GM19324 (cell line): ENCODE data around the gene UBE2N.
"Not testable (repeated sequence)": the region's sequence is repeated elsewhere in the genome, so short reads cannot be mapped to it uniquely, and the experiment has no call there.

Experiments used
- ATAC-seq: cut with Tn5 transposase; IDR thresholded peaks from one replicate; pipeline ENCODE4 v1.9.1; 2021; ENCODE audit warnings: mild to moderate bottlenecking, moderate library complexity; ENCODE audit not compliant: unreplicated experiment, low FRiP score

The UBE2N gene

DNA sequence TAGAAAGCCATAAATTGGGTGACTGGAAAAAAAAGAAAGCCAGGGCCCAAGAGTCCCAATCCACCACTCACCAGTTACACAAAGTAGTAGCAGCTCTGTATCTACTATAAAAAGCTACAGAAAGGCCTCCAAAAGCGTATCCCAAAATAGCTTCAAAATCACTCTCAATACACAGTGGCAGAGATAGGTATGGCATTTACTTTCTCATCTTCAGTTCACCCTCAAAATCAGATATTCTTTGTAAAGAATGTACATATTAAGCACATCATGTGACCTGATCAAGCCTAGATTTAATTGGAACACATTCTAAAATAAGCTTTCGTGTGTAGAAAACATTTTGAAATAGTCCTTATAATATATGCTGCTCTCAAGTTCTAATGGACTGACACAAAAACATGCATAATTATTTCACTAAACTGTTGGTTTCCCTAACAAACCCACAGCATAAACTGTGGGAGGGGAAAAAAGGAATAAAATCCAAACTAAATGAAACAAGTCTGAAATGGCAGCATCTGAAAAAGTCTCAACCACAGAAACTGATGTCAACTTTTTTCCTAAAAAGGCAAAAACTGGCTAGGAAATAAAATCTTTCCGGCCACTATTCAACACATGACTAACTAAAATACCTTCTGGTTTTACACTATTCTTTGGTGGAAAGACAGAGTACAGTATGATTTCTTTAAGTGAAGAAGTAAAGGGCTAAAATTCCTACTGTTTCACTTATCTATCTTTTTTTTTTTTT lies 25.9 kb downstream of the UBE2N start:
- no peak for ATAC-seq

DNA sequence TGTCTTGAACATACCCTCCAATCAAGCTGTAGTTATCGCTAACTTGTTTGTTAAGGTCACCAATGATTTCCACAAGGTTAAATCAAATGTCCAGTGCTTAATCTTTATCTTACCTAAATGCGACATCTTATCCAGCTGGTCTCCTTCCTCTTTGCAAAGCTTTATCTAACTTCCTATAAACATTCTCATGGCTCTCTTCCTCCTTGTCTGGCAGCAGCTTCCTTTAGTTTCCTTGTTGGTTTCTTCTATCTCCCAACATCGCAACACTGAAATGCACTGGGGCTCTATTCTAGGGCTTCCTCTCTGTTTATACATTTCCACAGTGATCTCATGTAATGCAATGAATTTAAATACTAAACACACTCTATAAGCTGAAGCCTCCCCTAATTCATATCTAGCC lies 28.7 kb downstream of the UBE2N start:
- no peak for ATAC-seq

DNA sequence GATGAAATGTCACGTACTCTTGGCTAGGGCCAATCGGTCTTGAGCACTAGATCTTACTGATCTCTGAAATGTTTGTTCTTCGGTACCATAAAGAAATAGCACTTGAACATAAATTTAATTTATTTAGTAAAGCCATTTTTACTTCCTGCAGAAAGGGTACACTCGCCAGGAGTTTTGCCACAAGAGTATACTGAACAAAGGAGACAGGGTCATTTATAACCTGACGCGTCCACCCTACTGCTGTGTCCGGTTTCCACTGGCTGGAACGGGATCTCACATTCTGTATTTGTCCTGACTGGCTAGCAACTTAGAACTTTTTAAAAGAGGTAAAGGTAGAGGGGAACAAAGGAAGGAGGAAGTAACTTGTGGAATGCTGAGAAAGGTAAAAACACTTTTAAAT lies 29.4 kb downstream of the UBE2N start:
- not testable (repeated sequence) for ATAC-seq

DNA sequence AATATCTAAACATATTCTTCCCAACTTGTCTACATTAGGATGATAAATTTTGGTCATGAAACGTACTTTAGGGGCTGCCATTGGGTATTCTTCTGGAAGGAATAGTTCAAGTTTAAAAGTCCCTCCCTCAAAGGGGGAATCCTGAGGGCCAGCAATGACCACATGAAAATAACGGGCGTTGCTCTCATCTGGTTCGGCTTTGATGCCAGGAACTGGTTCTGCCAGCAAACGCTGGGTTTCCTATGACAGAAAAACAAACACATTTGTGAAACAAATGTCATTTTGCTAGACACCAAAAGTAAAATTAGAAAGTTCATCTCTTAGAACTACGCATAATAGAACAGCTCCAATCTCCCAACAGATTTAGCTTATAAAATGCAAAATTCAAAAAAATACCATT lies 30.7 kb downstream of the UBE2N start:
- ATAC-seq, result not testable (repeated sequence)

DNA sequence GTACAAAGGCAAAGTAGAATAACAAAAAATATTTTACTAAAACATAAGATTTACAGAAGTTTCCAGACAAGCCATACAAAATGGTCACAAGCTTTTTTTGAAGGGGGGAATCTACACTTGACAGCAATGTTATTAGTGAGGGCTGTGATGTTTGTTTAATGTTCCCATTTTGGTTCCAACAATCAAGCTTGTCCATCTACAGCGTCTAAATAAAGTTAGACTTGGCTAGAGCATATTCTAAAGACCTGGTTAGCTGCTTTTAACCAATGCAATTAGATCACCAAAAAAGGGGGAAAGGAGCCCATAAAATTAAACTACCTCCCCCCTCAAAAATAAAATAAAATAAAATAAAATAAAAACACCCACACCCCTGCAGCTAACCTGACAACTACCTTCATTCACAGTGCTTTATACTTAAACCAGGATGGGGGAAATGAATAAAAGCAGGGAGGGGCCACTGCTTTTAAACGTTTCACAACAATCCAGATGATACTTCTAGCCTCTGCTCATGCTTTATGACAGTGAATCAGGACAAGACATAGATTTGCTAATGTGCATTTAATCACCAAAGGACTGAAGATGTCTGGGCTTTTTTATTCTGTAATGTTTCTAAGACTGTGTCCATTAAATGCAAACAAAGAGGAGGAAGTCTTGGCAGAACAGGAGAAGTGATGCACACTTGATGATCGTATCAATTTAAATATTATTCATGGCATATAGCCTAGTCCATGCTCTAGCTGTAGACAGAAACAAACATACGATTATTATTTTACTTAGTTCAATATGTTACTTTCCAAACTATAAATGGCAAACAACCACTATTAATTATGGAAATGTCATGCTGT lies 32.2 kb downstream of the UBE2N start:
- not testable (repeated sequence) for ATAC-seq

DNA sequence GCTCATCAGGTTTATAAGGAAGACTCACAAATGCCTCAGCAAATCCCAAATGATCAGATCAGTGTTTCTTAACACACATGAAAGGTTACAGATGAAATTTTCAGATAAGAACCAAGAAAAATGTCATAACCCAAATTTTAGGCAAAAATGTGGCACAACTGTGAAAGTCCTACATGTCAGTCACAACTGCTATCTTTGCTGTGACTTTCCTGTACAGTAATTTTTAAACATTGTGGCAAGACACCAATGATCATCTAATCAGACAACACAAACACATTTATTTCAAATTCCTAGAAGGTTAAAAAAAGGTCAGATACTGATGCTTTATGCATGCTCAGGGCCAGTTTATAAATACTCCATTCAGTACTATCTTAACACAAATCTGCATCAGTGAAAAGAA lies 32.9 kb downstream of the UBE2N start:
- ATAC-seq, result no peak

DNA sequence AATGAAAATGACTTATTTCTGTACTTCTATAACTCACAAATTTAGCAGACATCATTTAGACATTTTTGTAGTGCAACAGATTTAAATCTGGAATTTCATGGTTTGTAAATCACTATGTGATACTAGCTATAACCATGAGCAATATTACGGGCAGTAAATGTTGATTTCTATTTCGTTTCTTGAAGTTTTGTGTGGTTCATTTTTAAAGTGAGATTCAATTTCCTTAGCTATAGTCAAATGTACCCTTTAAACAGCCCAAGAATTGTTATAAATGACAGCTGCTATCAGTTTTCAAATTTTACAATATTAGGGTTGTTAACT lies 33.8 kb downstream of the UBE2N start:
- no peak for ATAC-seq

DNA sequence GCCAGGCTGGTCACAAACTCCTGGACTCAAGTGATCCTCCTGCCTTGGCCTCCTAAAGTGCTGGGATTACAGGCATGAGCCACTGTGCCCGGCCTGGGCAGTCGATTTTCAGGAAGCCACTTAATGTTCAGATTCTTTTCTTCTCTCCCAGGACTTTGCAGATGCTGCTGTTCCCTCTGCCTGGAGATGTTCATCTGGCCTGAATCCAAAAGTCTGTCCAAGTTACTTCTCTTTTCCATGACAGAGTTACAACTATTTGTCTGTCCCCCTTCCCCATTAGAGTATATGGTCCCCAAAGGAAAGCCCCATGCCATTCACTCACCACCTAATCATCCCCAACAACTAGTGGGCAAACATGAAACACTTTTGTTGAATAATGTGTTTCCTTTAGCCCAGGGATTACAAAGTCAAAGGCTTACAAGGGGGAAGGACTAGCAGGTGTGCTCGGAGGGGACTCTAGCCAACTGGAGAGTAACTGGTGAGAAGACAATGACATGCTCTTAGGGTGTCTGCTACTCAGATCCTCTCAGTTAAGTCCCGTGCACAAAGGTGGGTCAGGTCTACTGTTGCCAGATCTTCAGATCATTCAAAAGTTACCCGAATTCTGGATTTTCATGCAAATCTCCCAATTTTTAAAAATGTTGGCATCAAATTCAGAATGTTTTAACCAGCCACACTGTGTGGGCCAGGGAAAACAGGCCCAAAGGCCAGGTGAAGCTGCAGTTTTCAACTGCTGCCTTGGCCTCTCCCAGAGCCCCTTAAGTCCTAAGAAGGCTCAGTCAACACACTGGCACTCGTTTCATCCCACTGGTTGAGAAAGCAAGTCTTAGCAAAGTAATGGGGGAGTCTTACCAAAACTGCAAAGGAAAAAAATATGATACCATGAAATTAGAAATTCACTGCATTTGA lies 34.4 kb downstream of the UBE2N start:
- no peak for ATAC-seq

DNA sequence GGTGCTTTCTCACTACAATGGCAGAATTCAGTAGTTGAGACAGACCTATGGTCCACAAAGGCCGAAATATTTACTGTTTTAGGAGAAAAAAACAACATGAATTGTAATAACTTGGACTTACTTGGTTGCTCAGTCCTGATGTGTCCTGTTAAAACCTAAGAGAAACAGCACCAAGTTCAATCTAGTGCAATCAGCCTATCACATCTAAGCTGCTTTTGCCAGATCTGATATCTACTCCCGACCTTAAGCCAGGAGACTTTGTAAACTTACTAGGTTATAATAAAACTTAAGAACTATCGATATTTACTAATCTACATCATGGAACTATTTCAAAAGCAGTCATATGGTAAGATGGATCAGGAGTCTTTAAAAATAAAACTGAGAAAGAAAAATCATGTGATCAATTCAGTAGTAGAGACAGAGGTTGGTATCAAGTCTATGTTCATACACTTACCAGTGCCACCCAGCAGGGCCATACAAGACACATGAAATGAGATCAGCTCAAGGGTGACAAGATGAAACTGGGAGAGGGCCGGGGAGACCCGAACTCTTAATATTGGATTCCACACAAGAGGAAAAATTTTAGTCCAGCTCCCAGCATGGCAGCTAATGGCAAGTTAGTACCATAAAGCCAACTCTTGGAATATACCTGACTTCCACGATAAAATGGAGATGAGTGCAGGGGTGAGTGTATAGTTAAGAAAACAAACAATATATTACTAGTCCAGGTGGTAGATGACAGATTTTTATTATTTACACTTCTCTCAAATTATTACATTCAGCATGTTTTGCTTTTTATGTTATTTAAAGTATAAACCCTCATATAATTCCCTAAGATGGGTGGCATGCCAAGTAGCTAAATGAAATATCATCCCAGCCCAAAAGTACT lies 36.5 kb downstream of the UBE2N start:
- no peak for ATAC-seq

DNA sequence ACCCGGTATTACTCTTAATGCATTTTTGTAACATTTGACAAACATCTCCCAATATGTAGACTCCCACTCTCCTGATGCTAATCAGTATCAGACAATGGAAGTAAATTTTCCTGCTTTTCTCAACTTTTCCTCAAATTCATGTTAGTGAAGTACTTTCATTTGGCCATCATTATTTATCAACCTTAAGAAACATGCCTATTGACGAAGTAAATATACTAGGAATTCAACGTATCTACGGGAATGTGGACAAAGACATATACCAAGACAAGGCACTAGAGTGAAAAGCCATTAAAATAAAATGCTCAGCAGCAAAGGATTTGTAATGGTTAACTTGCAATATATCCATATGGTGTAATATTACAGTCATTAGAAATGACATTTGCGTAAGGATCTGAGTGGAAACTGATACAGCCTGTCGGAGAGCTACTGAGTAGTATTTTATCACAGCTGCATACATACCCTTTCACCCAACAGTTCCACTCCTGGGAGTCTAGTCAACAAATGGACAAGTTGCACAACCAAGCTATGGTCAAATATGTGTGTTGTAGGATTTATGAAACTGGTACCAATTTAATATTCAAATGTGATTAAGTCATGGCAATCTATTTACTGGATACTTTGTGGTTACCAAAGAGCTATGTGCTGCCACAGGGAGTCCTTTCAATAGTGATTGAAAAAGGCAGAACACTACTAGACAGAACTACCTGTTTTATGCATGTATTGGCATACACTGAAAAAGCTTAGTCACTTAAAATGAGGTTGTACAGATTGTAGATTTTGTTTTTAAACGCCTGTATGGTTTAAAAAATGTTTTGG lies 37.6 kb downstream of the UBE2N start:
- no peak for ATAC-seq

DNA sequence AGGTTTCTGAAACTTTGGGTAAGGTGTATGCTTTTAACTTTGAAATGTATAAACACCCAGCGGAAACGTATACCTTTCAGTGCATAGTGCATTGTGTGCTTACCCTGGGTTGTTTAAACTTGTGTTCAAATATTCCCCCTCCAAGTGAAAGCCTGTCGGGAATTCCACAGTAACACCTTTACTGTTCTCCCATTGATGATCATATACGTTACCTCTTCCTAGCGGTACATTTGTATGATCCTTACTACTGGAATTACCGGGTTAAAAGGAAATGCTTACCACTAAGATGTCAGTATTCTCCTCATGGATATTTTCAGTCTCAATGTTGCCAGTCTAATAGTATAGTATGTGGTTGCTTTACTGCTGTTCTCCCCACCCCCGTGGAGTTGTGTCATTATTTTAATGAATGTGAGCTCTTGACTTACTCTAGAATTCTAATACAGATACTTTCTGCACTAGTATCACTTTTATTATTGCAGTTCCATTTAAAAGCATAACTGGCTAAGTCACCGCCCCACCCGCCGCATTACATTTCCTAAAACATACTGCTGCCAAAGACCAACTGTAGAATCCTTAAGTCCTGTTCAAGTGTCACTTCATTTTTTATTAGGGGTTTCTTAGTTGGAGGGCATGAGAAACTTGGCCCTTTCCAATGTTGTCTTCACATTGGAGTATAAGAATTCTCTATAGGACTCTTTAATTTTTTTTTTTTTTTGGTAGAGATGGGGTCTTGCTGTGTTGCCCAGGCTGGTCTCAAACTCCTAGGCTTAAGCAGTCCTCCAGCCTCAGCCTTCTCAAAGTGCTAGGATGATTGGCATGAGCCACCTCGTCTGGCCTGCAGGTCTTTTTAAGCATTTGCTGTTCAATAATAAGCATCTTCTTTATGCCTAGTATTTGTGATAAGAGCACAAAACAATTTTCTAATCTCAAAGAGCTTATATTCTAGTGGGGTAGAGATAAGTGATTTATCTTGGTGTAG lies 39.1 kb downstream of the UBE2N start:
- no peak for ATAC-seq

DNA sequence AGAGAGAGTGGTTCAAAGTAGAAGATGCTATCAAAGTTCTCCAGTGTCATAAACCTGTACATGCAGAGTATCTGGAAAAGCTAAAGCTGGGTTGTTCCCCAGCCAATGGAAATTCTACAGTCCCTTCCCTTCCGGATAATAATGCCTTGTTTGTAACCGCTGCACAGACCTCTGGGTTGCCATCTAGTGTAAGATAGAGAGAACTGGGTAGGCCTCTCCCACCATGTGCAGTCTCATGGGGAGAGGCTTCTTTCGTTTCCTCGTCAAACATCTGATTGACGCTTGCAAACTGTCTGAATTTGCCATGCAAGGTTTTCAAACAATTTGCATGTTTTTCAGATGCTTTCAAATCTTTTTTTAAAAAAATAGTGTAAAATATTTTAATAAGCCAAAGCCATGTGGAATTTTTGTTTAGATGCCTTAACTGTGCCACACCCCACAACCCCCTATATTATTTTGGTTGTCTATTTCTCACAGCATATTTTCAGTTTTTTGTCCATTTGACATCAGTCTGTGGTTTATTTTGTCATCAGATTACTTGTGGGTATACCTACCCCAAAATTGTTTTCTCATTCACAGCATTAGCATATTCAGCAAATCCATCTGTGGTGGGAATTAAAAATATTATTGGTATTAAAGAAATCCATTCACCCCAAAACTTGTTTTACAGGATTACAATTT lies 42.4 kb downstream of the UBE2N start:
- ATAC-seq, result peak; percentile 83

DNA sequence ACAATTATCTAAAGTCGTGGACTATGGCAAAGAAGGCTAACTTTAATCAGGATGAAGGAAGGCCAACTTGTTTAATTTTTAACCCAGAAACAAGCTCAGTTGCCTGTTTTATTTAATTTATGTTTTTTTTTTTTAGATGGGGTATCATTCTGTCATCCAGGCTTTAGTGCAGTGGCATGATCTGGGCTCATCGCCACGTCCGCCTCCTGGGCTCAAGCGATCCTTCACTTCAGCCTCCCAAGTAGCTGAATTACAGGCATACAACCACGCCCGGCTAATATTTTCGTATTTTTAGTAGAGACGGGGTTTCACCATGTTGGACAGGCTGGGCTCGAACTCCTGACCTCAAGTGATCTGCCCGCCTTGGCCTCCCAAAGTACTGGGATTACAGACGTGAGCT lies 44.3 kb downstream of the UBE2N start:
- no peak for ATAC-seq

DNA sequence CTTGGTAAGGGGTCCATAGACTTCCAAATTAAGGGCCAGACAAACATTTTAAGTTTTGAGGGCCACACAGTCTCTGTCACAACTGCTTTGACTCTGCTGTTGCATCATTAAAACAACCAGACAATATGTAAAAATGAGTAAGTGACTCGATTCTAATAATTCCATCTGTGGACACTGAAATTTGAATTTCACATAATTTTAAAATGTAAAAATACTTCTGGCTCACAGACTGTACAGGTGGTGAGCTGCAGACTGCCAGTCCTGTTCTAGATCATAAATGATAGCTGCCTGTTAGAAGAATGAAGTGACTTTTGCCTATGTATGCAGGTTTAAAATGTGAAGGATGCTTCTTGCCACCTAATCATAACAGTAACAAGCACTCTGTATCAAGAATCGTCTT lies 48.3 kb downstream of the UBE2N start:
- no peak for ATAC-seq

DNA sequence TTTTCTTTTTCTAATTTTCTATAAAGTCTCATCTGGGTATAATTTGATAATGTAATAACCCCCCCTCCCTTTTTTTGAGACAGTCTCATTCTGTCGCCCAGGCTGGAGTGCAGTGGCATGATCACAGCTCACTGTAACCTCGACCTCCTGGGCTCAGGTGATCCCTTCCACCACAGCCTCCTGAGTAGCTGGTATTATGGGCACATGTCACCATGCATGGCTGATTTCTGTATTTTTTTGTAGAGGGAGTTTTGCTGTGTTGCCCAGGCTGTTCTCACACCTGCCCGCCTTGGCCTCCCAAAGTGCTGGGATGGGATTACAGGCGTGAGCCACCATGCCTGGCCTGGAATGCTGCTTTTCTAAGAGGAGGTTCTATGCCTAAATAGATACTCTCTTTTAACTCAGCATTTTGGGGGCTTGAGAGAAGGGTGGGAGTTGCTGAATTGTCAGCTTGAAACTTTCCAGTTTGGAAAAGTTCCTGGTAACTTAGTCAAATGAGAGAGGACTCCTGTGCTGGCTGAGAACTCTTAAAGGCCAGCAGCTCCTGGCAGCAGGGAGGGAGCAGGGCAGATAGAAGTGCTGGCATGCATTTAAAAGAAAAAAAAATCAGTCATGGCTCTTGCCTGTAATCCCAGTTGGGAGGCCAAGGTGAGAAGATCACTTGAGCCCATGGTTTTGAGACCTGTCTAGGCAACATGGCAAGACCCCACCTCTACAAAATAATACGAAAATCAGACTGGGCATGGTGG lies 51.0 kb downstream of the UBE2N start:
- ATAC-seq, result no peak

DNA sequence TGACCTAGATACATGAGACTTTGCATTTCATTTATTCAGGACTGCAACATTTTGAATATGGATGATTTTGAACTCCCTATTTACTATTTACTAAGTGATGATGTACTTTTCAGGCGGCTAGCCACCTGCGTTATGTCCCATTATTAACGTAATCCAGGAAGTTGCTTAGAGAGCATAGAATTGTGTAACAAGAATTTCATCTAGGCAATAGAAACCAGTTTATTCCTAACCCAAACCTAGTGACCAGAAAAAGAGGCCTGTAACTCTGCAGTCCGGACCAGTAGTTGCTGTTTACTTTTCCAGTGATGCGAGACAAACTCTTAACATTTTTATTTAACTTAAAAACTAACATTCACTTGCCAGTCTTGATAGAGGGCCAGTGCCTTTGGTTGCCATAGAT lies 51.7 kb downstream of the UBE2N start:
- ATAC-seq, result no peak

DNA sequence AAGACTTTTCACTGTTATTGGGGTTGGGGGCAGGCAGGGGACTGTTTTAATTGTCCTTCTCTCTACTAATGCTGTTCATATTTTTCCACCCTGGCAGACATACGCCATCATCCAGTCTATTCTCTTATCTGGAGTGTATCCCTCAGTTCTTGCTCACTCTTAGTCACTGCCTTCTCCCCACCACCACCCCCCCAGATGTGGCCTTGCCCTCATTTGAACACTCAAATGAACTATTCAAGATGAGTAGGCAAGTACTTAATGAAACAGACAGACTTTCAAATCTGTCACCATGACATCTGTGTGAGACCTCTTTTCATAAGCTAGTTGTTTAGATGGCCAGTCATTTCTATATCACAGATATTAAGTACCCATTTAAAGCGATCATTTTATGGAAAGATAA lies 54.0 kb downstream of the UBE2N start:
- no peak for ATAC-seq
